ENCODE measurements around the gene MYT1.

GRCh38 chr20:64244870-64245603, 80.8 kb downstream of the MYT1 start:
- TF ChIP-seq SMC3 (IDR thresholded peaks at IDR 0.05; ENCODE audit: low read depth, low read length) = no peak
- TF ChIP-seq CTCF (IDR thresholded peaks at IDR 0.05) = no peak
- no peak for TF ChIP-seq TAF1 (IDR thresholded peaks at IDR 0.05; ENCODE audit: borderline replicate concordance, low read depth, low read length)
- no peak for TF ChIP-seq SIN3A (IDR thresholded peaks at IDR 0.05; ENCODE audit: borderline replicate concordance, low read depth, low read length)
- TF ChIP-seq TEAD4 (IDR thresholded peaks at IDR 0.05; ENCODE audit: borderline replicate concordance, insufficient read depth) = no peak
- no peak for TF ChIP-seq FOXJ3 (CRISPR knock-in tag; IDR thresholded peaks at IDR 0.05)
- no peak for TF ChIP-seq RCOR1 (IDR thresholded peaks at IDR 0.05; ENCODE audit: low read length)
- TF ChIP-seq REST (IDR thresholded peaks at IDR 0.05; ENCODE audit: low read depth, low read length) = no peak
- TF ChIP-seq FOXM1 (IDR thresholded peaks at IDR 0.05; ENCODE audit: low read depth) = no peak
- no peak for TF ChIP-seq ELF1 (IDR thresholded peaks at IDR 0.05)
- TF ChIP-seq YY1 (IDR thresholded peaks at IDR 0.05; ENCODE audit: low read depth) = no peak
- no peak for TF ChIP-seq POLR2AphosphoS5 (IDR thresholded peaks at IDR 0.05; ENCODE audit: low read depth, low read length)
- no peak for TF ChIP-seq PBX3 (IDR thresholded peaks at IDR 0.05)
